Measurements from ENCODE around the gene AJUBA. TPM values are rescaled to one million over a fixed set of nuclear protein-coding genes. Genes with fewer than 3 reads are reported as not detected.

The AJUBA gene
- total RNA-seq, 1 experiment from 2014 or later = 28.8 TPM

DNA sequence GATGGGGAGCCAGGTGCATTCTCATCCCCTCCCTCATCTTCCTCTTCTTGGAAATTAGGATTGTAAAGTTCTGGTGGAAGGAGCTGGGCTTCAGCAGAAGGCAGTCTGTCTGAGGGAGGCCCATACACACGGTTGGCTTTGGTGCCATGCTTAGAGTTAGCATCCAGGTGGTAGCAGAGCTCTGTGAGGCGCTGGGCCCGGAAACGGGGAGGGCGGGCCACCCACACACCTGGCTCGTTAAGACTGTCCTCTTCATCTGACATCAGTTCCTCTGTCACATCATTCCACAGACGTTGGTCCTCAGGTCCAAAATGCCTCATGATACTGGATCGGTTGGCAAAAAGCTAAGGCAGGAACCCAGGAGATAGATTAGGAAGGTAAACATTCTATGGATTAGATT is 4.9 kb upstream of the AJUBA start:
- peaks cover 8% of the 10 kb centered on the region for H3K36me3 Mint-ChIP-seq
- no peak overlapping the region for H3K4me3 Mint-ChIP-seq
- H3K27me3 Mint-ChIP-seq (ENCODE audit: low read depth) = no peaks in the 10 kb centered on the region
- H3K27ac Mint-ChIP-seq = peak overlapping the region; percentile 58; the same call in 1 of the 2 replicates
- peaks cover 6% of the 10 kb centered on the region for H3K9me3 Mint-ChIP-seq
- POLR2A ChIA-PET = interaction anchor here (1.1 to 1.7 kb wide), 3 partner anchors 19 to 71 kb away, joined by 5 to 9 read pairs (median 5); no protein-coding TSS in a partner anchor
- H3K4me1 Mint-ChIP-seq = peaks cover 5% of the 10 kb centered on the region
- TF ChIP-seq ZNF425 (CRISPR knock-in tag; conservative IDR thresholded peaks at IDR 0.05) (no peak), TEAD4 (CRISPR knock-in tag; IDR thresholded peaks at IDR 0.05) (no peak), ZNF121 (CRISPR knock-in tag; IDR thresholded peaks at IDR 0.05) (no peak), NFATC4 (CRISPR knock-in tag; IDR thresholded peaks at IDR 0.05) (no peak), TCF7 (CRISPR knock-in tag; IDR thresholded peaks at IDR 0.05; ENCODE audit: low read depth) (no peak), ZNF263 (CRISPR knock-in tag; IDR thresholded peaks at IDR 0.05; ENCODE audit: low read depth) (no peak), CREB1 (CRISPR knock-in tag; IDR thresholded peaks at IDR 0.05) (no peak), IRF2 (CRISPR knock-in tag; IDR thresholded peaks at IDR 0.05; ENCODE audit: borderline replicate concordance, low read depth) (no peak), CDX4 (CRISPR knock-in tag; IDR thresholded peaks at IDR 0.05; ENCODE audit: borderline replicate concordance) (no peak), SMAD3 (CRISPR knock-in tag; IDR thresholded peaks at IDR 0.05; ENCODE audit: borderline replicate concordance) (no peak), RORB (CRISPR knock-in tag; IDR thresholded peaks at IDR 0.05) (no peak), RELA (CRISPR knock-in tag; IDR thresholded peaks at IDR 0.05; ENCODE audit: borderline replicate concordance) (no peak)
- DNase-seq (ENCODE audit: low spot score) = no peak
- CTCF ChIA-PET = interaction anchor here (0.6 to 3.9 kb wide), 42 partner anchors 8 to 358 kb away, joined by 3 to 224 read pairs (median 12); partner anchors contain the start of genes ACIN1, C14orf119, CDH24 and HAUS4
- no peak for ATAC-seq

GRCh38 chr14:22986508-22987054 is 4.2 kb upstream of the AJUBA start:
- Mint-ChIP-seq H3K4me3 (no peak overlapping the region), H3K27me3 (ENCODE audit: low read depth) (no peaks in the 10 kb centered on the region; the same call in 1 of the 2 replicates), H3K4me1 (peaks cover 5% of the 10 kb centered on the region), H3K36me3 (peaks cover 8% of the 10 kb centered on the region), H3K9me3 (peaks cover 6% of the 10 kb centered on the region), H3K27ac (no peak overlapping the region)
- CTCF ChIA-PET = interaction anchor here (0.6 to 3.9 kb wide), 68 partner anchors 9 to 566 kb away, joined by 3 to 224 read pairs (median 6); partner anchors contain the start of genes ACIN1, BCL2L2, C14orf119 and CDH24
- POLR2A ChIA-PET = interaction anchor here (0.6 to 1.7 kb wide), 5 partner anchors 9 to 72 kb away, joined by 3 to 9 read pairs (median 5); no protein-coding TSS in a partner anchor
- ATAC-seq = peak; percentile 57
- TF ChIP-seq CREB1 (CRISPR knock-in tag; IDR thresholded peaks at IDR 0.05) = no peak
- TF ChIP-seq, protein P1, sequence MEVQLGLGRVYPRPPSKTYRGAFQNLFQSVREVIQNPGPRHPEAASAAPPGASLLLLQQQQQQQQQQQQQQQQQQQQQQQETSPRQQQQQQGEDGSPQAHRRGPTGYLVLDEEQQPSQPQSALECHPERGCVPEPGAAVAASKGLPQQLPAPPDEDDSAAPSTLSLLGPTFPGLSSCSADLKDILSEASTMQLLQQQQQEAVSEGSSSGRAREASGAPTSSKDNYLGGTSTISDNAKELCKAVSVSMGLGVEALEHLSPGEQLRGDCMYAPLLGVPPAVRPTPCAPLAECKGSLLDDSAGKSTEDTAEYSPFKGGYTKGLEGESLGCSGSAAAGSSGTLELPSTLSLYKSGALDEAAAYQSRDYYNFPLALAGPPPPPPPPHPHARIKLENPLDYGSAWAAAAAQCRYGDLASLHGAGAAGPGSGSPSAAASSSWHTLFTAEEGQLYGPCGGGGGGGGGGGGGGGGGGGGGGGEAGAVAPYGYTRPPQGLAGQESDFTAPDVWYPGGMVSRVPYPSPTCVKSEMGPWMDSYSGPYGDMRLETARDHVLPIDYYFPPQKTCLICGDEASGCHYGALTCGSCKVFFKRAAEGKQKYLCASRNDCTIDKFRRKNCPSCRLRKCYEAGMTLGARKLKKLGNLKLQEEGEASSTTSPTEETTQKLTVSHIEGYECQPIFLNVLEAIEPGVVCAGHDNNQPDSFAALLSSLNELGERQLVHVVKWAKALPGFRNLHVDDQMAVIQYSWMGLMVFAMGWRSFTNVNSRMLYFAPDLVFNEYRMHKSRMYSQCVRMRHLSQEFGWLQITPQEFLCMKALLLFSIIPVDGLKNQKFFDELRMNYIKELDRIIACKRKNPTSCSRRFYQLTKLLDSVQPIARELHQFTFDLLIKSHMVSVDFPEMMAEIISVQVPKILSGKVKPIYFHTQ (CRISPR knock-in tag; IDR thresholded peaks at IDR 0.05) = no peak
- TF ChIP-seq ZNF121 (CRISPR knock-in tag; IDR thresholded peaks at IDR 0.05) = no peak
- TF ChIP-seq FOXP1 (CRISPR knock-in tag; IDR thresholded peaks at IDR 0.05; ENCODE audit: borderline replicate concordance) = no peak
- TF ChIP-seq HMGXB4 (CRISPR knock-in tag; IDR thresholded peaks at IDR 0.05) = no peak
- TF ChIP-seq ELF4 (CRISPR knock-in tag; IDR thresholded peaks at IDR 0.05; ENCODE audit: low read depth) = no peak
- no peak for TF ChIP-seq ZNF219 (CRISPR knock-in tag; IDR thresholded peaks at IDR 0.05; ENCODE audit: borderline replicate concordance)
- TF ChIP-seq GABPB1 (CRISPR knock-in tag; IDR thresholded peaks at IDR 0.05) = 0 out of 2 replicates have a peak, but pooled peaks have one; percentile 46
- no peak for TF ChIP-seq ZNF281 (CRISPR knock-in tag; IDR thresholded peaks at IDR 0.05)
- TF ChIP-seq CTCF (IDR thresholded peaks at IDR 0.05) = peak; percentile 83
- no peak for TF ChIP-seq SOX15 (CRISPR knock-in tag; IDR thresholded peaks at IDR 0.05)
- DNase-seq (ENCODE audit: low spot score) = peak; percentile 95

All from WTC11 (cell line).